Measurements from ENCODE around the gene MEX3A.
A peak's percentile ranks its signal among the peaks of the same experiment; 100 is the strongest.
"Not testable (repeated sequence)": the region's sequence is repeated elsewhere in the genome, so short reads cannot be mapped to it uniquely, and the experiment has no call there.

The MEX3A gene

GRCh38 chr1:156123356-156124196 lies 41.3 kb upstream of the MEX3A start:
- Histone ChIP-seq H3K4me1 (ENCODE audit: control insufficient read depth, insufficient read depth, low read length) (peaks cover 94% of the 10 kb centered on the region), H3K9ac (ENCODE audit: low read length) (peak overlapping the region; percentile 74), H3K9me3 (ENCODE audit: control insufficient read depth, low read length) (no peaks in the 10 kb centered on the region), H3K27me3 (ENCODE audit: control insufficient read depth, insufficient read depth, low read length) (no peaks in the 10 kb centered on the region), H3K36me3 (ENCODE audit: control insufficient read depth, insufficient read depth, low read length) (no peaks in the 10 kb centered on the region), H3K4me3 (ENCODE audit: low read length) (peak overlapping the region; percentile 1)

DNA sequence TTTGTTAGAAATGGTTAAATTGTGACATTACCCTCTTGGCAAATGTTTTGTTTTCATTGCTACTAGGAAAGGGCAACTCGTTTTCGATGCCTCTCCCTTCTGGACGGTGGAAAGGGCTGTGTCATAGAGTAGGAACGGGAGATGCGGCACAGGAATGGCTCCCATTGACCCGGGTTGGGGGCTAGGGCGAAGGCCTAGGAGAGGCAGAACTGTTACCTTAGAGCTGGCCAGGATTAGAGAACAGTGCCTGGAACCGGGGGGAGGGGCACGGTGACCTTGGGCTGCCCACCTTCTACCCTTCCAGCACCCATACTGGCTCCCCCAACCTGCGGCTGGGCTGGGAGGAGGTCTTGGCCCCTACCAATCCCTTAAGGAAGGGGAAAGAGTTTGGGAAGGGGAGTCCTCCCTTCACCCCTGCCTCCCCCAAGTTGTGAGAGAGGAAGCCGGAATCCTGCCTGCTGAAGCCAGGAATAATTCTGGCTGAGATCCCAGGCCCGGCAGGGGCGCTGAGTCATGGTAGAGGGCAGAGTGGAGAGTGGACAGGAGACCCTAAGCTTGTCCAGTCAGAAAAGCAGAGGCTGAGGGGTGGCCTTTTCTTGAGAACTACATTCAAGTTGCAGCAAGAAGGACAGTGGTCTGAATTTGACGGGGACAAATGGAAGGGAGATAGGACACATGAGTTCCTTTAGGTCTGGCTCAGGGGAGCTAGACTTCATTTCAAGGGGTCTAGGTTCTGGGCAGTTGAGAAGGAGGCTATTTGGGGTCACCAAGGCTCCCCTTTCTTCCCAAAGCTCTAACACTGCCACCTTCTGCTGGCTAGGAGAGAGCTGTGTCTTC lies 40.5 kb upstream of the MEX3A start:
- no peaks in the 10 kb centered on the region for H3K27me3 ChIP-seq (ENCODE audit: control insufficient read depth, insufficient read depth, low read length)
- H3K4me1 ChIP-seq (ENCODE audit: control insufficient read depth, insufficient read depth, low read length): peaks cover 90% of the 10 kb centered on the region
- H3K9ac ChIP-seq (ENCODE audit: low read length): peak overlapping the region; percentile 74
- no peaks in the 10 kb centered on the region for H3K9me3 ChIP-seq (ENCODE audit: control insufficient read depth, low read length)
- H3K36me3 ChIP-seq (ENCODE audit: control insufficient read depth, insufficient read depth, low read length): no peaks in the 10 kb centered on the region
- peak overlapping the region; percentile 3 for H3K4me3 ChIP-seq (ENCODE audit: low read length)

DNA sequence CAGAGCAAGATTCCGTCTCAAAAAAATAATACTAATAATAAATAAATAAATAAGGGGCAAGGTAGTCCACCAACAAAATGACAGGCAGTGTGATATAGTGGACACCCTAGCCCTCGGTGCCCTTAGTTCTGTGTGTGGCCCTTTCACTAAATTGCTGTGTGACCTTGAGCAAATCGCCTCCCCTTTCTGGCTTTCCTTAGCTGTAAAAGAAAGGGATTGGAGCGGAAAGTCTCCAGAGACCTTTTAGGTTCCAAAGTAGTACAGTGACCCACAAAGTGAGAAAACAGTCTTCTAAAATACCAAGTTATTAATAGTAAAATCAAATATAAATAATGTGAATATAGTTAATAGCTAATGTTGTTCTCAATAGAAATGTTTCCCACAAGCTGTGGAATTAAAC lies 39.8 kb upstream of the MEX3A start:
- no peaks in the 10 kb centered on the region for H3K9me3 ChIP-seq (ENCODE audit: control insufficient read depth, low read length)
- no peaks in the 10 kb centered on the region for H3K27me3 ChIP-seq (ENCODE audit: control insufficient read depth, insufficient read depth, low read length)
- H3K4me1 ChIP-seq (ENCODE audit: control insufficient read depth, insufficient read depth, low read length): peaks cover 85% of the 10 kb centered on the region

GRCh38 chr1:156121457-156121856 lies 39.2 kb upstream of the MEX3A start:
- no peaks in the 10 kb centered on the region for H3K36me3 ChIP-seq (ENCODE audit: control insufficient read depth, insufficient read depth, low read length)
- no peak overlapping the region for H3K4me3 ChIP-seq (ENCODE audit: low read length)
- H3K4me1 ChIP-seq (ENCODE audit: control insufficient read depth, insufficient read depth, low read length): peaks cover 79% of the 10 kb centered on the region
- no peaks in the 10 kb centered on the region for H3K9me3 ChIP-seq (ENCODE audit: control insufficient read depth, low read length)
- no peaks in the 10 kb centered on the region for H3K27me3 ChIP-seq (ENCODE audit: control insufficient read depth, insufficient read depth, low read length)
- H3K9ac ChIP-seq (ENCODE audit: low read length): no peak overlapping the region

More for the DNA sequence above, 39.8 kb upstream of the MEX3A start:
- H3K36me3 ChIP-seq (ENCODE audit: control insufficient read depth, insufficient read depth, low read length): no peaks in the 10 kb centered on the region
- H3K4me3 ChIP-seq (ENCODE audit: low read length): peak overlapping the region; percentile 3
- peak overlapping the region; percentile 74 for H3K9ac ChIP-seq (ENCODE audit: low read length)

GRCh38 chr1:156121005-156121404 lies 38.7 kb upstream of the MEX3A start:
- peaks cover 74% of the 10 kb centered on the region for H3K4me1 ChIP-seq (ENCODE audit: control insufficient read depth, insufficient read depth, low read length)
- not testable (repeated sequence) for H3K27me3 ChIP-seq (ENCODE audit: control insufficient read depth, insufficient read depth, low read length); H3K9me3 ChIP-seq (ENCODE audit: control insufficient read depth, low read length); H3K36me3 ChIP-seq (ENCODE audit: control insufficient read depth, insufficient read depth, low read length); H3K4me3 ChIP-seq (ENCODE audit: low read length); H3K9ac ChIP-seq (ENCODE audit: low read length)

- no peaks in the 10 kb centered on the region for H3K27me3 ChIP-seq (ENCODE audit: control insufficient read depth, insufficient read depth, low read length)
- no peaks in the 10 kb centered on the region for H3K36me3 ChIP-seq (ENCODE audit: control insufficient read depth, insufficient read depth, low read length)
- H3K4me3 ChIP-seq (ENCODE audit: low read length): no peak overlapping the region
- H3K9ac ChIP-seq (ENCODE audit: low read length): peak overlapping the region; percentile 6
- H3K9me3 ChIP-seq (ENCODE audit: control insufficient read depth, low read length): no peaks in the 10 kb centered on the region
- H3K4me1 ChIP-seq (ENCODE audit: control insufficient read depth, insufficient read depth, low read length): peaks cover 68% of the 10 kb centered on the region
These were observed 38.1 kb upstream of the MEX3A start for GRCh38 chr1:156120318-156120717.

- H3K4me3 ChIP-seq (ENCODE audit: low read length): no peak overlapping the region
- peak overlapping the region; percentile 6 for H3K9ac ChIP-seq (ENCODE audit: low read length)
- peaks cover 61% of the 10 kb centered on the region for H3K4me1 ChIP-seq (ENCODE audit: control insufficient read depth, insufficient read depth, low read length)
- no peaks in the 10 kb centered on the region for H3K27me3 ChIP-seq (ENCODE audit: control insufficient read depth, insufficient read depth, low read length)
- H3K9me3 ChIP-seq (ENCODE audit: control insufficient read depth, low read length): no peaks in the 10 kb centered on the region
- H3K36me3 ChIP-seq (ENCODE audit: control insufficient read depth, insufficient read depth, low read length): no peaks in the 10 kb centered on the region
These were observed 37.4 kb upstream of the MEX3A start for GRCh38 chr1:156119503-156120209.

DNA sequence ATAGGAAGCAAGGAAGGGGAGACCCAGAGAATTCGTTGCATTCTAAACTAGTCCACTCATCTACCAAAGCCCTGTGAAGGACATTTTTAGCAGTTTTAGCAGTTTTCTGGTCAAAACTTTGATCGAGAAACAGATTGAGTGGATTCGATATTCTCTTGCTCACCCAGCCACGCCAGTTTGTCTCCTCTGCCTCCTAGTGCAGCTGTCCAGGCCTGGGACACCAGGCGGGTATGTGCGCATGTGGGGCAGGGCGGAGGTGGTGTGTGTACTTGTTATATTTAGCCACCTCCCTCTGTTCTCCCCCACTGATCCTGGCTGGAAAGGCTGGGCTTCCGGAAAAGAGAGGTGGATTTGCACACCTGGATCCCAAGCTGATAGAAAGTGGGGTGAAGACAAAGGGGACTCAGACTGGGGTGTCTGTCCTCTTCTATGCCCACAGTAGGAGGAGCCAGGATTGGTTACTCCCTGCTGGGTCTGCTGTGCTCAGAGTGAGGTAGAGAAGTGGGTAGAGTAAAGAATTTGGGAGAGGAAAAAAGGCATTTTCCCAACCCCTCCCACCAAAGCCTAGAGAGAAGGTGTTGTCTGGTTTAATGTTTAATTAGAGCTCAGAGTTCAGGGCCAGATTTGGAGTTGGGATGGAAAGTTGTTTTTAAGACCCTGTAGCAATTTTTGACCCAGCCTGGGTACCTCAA lies 36.1 kb upstream of the MEX3A start:
- Histone ChIP-seq H3K36me3 (ENCODE audit: control insufficient read depth, insufficient read depth, low read length) (no peaks in the 10 kb centered on the region), H3K27me3 (ENCODE audit: control insufficient read depth, insufficient read depth, low read length) (no peaks in the 10 kb centered on the region), H3K4me1 (ENCODE audit: control insufficient read depth, insufficient read depth, low read length) (peaks cover 59% of the 10 kb centered on the region), H3K9me3 (ENCODE audit: control insufficient read depth, low read length) (no peaks in the 10 kb centered on the region), H3K4me3 (ENCODE audit: low read length) (peak overlapping the region; percentile 29), H3K9ac (ENCODE audit: low read length) (peak overlapping the region; percentile 63)

DNA sequence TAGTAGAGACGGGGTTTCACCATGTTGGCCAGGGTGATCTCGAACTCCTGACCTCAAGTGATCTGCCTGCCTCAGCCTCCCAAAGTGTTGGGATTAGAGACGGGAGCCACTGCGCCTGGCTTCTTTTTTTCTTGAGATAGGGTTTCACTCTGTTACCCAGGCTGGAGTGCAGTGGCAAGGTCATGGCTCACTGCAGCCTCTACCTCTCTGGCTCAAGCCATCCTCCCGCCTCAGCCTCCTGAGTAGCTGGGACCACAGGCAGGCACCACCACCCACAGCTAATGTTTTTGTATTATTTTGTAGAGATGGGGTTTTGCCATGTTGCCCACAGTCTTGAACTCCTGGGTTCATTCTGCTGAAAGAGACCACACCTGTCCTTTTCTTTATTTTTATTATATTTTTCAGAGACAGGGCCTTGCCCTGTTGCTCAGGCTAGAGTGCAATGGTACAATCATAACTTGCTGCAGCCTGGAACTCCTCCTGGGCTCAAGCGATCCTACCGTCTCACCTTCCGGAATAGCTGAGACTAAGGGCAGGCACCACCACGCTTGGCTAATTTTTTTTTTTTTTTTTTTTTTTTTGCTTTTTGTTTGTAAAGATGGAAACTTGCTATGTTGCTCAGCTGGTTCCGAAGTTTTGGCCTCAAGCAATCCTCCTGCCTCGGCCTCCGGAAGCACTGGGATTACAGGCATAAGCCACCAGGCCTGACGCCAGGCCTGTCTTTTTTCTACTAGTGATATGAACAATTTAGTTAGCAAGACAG lies 35.3 kb upstream of the MEX3A start:
- Histone ChIP-seq H3K27me3 (ENCODE audit: control insufficient read depth, insufficient read depth, low read length) (no peaks in the 10 kb centered on the region), H3K36me3 (ENCODE audit: control insufficient read depth, insufficient read depth, low read length) (no peaks in the 10 kb centered on the region), H3K4me3 (ENCODE audit: low read length) (peak overlapping the region; percentile 29), H3K9me3 (ENCODE audit: control insufficient read depth, low read length) (no peaks in the 10 kb centered on the region), H3K4me1 (ENCODE audit: control insufficient read depth, insufficient read depth, low read length) (peaks cover 54% of the 10 kb centered on the region), H3K9ac (ENCODE audit: low read length) (peak overlapping the region; percentile 63)

DNA sequence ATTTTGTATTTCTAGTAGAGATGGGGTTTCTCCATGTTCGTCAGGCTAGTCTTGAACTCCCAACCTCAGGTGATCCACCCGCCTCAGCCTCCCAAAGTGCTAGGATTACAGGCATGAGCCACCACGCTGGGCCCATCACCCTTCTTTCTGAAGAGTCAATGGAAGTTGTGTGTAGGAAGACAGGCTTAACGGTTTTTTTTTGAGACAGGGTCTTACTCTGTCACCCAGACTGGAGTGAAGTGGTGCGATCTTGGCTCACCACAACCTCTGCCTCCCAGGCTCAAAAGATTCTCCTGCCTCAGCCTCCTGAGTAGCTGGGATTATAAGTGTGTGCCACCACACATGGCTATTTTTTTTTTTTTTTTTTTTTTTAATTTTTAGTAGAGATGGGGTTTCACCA lies 34.5 kb upstream of the MEX3A start:
- H3K27me3 ChIP-seq (ENCODE audit: control insufficient read depth, insufficient read depth, low read length); H3K36me3 ChIP-seq (ENCODE audit: control insufficient read depth, insufficient read depth, low read length); H3K9me3 ChIP-seq (ENCODE audit: control insufficient read depth, low read length): not testable (repeated sequence)
- H3K4me1 ChIP-seq (ENCODE audit: control insufficient read depth, insufficient read depth, low read length): peaks cover 45% of the 10 kb centered on the region
- H3K9ac ChIP-seq (ENCODE audit: low read length): peak overlapping the region; percentile 96
- H3K4me3 ChIP-seq (ENCODE audit: low read length): peak overlapping the region; percentile 99
